ENCODE results near the gene NAT9.

Gene NAT9

GRCh38 chr17:74778960-74779359, 2.8 kb upstream of the NAT9 start:
- DNase-seq: no peak

DNA sequence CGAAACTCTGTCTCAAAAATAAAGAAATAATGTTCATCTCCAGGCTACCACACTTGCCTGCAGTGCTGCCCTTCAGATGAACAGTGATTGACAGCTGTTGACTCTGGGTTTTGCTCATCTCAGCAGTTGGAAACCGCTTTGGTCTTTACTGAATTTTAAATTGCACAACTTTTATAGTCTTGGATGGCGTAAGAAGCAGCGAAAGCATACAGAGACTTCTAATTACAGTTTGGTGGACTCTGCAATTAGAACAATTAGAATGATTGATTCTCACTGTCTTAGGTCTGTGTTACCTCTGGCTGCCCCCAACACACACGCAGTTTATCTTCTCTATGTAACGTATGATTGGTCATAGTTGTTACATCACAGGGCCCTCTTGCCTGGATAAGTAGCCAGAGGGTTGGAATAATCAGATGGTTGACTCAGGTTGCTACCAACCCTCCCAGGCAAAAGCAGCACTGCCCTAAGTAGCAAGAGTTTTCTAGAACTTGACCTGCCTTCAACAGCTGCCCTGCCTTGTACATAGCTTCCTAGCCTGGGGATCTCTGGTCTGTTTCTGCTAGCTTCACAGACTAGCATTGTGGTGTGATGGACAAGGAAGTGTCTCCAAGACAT, 1.9 kb upstream of the NAT9 start:
- DNase-seq: no peak

GRCh38 chr17:74776990-74777389, 845 bp upstream of the NAT9 start:
- DNase-seq: no peak

DNA sequence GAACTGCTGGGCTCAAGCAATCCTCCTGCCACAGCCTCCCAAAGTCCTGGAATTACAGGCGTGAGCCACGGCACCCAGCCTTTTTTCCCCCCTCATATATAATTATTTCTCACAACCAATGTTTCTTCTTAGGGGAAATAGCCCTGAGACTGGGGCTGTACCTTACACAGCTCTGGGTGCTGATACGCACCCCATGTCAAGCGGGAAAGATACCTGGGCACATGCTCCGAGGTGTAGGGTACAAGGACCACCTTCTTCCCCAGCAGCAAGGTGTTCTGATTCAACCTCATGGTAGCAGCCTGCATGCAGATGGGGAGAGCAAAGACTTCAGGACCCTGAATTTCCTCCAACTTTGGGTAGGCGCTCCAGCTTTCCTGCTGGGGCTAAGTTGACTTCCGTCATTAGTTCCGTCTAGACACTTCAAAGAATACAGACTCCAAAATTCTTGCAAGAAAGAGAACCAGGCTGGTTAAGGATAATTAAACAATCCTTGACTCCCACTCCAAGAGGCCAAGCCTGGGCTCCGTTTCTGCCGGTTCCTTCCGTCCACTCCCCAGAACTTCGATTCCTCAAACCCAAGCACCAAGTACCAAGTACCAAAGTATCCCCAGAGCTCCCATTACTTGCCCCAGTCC, 619 bp downstream of the NAT9 start:
- no peak for DNase-seq

DNA sequence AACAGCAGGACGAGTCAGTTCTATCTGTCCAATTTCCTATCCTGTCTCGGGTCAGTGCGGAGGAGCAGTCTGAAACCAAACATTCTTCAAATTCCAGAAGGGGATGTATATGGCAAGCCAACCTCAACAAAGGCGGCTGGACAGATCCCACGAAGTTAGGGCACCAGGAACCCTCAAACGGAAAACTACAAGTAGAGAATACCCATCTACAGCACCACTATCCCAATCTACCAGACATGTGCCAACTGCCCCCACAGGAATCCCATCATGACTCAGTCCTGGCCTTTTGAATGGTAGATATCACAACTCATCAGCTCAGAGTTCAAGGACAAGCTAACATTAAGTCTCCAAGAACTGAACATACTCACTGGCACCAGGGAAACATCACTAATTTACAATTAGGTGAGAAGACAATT, 2.3 kb downstream of the NAT9 start:
- no peak for DNase-seq

DNA sequence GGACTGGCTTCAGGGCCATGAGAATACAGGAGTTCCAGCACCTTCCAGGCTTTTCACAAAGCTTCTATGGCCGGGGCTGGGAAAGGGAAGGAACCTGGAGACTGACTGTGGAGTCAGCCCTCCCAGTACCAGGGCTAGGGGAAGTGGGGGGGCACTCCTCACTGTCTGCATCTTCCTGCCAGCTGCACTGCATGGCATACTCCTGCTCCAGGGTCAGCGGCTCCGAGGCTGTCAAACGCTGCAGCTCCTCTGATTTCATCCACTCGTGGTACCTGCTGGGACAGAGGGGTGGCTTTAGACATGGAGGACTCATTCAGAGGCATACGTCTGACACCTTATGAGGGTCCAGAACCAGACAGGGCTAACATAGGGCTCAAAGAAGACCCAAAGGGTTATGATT, 2.7 kb downstream of the NAT9 start:
- DNase-seq: no peak

GRCh38 chr17:74772053-74772452, 4.1 kb downstream of the NAT9 start:
- DNase-seq: no peak

- DNase-seq: no peak
Observed at GRCh38 chr17:74771319-74771914, 4.7 kb downstream of the NAT9 start.

DNA sequence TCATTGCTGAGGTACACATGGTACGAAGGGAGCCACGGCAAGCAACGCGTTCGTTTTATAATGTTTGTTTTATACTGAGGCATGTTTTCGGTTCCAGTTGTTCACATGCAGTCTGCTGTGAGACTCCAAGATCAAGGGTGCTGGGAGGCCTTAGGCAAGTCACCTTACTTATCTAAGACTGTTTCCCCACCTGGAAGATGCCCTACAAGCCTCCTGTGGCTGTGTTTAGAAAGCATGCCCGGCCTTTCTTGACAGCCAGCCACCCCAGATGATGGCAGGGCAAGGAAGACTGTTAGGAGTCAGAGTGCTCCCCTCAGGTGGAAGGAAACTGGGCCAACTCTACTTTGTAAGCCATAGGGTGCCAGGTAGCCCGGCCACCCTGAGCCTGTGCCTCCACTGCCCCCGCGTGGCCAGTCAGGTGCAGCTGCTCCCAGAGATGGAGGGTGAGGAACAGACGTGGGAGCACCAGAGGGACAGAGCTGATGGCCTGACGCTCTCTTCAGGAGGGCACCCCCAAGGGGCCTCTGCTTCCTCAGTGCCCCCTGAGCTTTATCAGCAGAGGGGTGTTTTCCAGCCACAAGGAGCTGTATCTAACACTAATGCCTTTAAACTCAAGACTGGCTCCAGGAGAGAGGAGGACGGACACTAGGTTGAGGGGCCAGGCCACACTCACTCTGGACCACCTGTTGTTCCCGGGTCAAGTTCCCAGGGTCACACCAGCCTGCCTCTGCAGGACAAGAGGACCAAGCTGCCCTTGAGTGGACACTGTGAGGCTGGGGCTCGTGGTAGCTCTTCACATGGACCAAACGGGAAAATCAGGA, 5.4 kb downstream of the NAT9 start:
- DNase-seq: peak; percentile 74

- DNase-seq: no peak
Observed at GRCh38 chr17:74769856-74770497, 6.2 kb downstream of the NAT9 start.

- no peak for DNase-seq
Observed at GRCh38 chr17:74769266-74769855, 6.8 kb downstream of the NAT9 start.

- no peak for DNase-seq
Observed at GRCh38 chr17:74768763-74769114, 7.4 kb downstream of the NAT9 start.

GRCh38 chr17:74768069-74768762, 7.9 kb downstream of the NAT9 start:
- no peak for DNase-seq

DNA sequence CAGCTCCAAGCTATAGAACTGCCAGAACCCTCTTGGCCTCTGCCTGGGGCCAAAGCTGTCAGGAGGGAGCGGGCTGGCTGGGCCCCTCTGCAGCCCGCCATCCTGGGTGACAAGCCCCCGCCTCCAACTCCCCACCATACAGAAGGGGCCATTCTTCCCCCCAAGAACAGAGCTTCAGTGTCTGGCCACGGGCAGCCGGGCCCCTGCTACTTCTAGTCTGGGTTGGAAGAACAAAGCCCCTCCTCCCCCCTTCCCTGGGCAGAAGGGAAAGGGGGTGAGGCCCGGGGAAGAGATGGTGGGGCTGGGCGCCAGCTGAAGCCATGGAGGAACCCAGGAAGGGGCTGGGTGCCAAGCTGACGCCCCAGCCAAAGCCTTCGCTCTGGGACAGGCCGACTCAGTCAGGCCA, 9.0 kb downstream of the NAT9 start:
- no peak for DNase-seq

DNA sequence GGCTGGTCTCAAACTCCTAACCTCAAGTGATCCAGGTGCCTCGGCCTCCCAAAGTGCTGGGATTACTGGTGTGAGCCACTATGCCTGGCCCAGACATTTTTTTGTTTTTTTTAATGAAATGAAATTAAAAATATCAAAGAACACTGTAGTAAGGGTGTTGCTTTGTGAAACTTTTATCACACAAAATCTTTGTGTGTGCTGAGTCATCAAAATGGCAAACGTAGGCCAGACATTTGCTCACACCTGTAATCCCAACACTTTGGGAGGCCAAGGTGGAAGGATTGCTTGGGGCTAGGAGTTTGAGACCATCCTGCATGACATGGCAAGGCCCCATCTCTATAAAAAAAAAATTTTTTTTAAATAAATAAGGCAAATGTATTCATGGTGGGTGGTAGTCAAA, 9.7 kb downstream of the NAT9 start:
- no peak for DNase-seq

DNA sequence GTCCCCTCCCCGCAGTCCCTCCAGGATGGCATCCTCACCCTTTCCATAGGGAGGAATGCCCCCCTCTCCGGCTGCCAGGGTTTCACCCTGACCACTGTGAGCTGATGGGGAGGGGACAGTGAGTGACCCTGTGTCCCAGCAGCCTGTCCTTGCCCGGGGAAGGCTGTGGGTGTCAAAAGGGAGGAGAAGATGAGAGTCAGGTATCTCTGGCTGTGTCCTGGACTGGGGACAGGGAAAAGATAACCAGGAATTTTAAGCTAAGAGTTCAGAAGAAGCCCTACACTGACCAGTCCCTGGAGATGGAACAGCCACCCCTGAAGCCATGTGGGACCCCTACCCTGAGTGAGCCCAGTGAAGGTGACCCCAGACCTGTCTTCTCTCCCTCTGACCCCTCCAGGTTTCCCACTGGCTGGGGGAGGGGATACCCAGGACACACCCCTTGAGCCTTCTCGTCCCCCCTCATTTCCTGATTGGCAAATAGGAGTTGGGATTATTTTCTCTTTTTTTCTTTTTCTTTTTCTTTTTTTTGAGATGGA, 11.3 kb downstream of the NAT9 start:
- DNase-seq: no peak

DNA sequence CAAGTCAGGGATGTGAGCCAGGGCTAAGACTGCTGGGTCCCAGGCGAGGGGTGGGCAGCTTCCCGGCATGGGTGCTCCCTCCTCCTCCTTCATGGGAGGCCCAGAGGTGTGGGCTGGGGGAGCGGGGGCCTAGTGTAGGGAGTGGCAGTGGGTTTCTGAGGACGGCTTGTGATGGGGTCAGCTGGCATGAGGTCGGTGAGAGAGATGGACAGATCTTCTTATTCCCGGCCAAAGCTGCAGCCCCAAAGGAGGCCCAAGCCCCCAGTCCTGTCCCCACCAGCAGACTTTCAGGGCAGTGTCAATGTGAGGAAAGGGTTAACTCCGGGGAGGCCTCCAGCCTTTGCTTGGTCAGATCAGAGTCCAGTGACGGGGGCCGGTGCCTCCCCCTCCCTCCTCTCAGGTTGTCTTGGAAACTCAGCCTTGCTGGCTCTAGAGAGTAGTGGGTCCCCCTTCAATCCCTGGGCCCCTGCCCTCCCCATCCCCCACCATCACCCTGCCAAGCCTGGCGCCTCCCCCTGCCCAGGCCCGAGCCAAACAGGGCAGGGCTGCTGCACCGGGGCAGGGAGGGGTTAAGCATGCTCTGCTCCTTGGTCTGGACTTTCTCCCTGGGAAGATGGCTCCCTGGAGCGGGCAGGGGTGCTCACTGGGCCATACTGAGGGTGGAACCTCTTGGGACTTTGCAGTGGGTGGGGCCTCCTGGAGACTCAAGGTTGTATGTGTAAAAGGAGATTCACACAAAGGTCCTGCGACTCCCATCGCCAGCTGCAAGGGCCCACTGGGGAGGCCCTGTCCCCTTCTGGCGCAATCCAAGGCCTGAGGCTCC, 12.4 kb downstream of the NAT9 start:
- no peak for DNase-seq

DNA sequence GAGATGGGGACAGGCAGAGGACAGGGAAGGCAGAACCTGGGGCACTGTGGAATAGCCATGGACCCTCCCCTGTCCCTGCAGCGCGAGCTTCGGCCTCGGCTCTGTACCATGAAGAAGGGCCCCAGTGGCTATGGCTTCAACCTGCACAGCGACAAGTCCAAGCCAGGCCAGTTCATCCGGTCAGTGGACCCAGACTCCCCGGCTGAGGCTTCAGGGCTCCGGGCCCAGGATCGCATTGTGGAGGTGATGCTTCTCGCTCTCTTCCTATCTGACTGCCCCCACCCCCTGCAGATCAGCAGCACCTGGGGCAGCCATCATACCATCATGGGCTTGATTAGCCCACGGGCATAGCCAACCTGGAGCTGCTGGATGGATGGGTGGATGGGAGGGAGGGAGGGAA, 14.2 kb downstream of the NAT9 start:
- no peak for DNase-seq

DNA sequence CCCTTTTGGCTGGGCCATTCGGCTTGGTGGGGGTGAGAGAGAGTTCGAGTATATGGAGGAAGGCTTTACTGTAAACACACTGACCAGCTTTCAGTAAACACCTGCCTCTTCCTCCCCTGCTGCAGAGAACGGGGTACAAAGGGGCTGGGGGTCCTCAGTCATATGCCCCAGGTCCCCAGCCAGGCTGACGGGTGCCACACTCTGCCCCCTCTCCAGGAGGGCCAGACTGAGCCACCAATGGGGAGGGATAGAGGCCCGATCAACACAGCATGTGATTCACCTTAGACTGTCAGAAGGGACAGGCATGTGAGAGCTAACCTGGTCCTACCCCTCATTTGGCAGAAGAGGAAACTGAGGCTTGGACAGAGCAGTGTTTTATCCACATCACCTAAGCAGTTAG, 14.7 kb downstream of the NAT9 start:
- DNase-seq: no peak

DNA sequence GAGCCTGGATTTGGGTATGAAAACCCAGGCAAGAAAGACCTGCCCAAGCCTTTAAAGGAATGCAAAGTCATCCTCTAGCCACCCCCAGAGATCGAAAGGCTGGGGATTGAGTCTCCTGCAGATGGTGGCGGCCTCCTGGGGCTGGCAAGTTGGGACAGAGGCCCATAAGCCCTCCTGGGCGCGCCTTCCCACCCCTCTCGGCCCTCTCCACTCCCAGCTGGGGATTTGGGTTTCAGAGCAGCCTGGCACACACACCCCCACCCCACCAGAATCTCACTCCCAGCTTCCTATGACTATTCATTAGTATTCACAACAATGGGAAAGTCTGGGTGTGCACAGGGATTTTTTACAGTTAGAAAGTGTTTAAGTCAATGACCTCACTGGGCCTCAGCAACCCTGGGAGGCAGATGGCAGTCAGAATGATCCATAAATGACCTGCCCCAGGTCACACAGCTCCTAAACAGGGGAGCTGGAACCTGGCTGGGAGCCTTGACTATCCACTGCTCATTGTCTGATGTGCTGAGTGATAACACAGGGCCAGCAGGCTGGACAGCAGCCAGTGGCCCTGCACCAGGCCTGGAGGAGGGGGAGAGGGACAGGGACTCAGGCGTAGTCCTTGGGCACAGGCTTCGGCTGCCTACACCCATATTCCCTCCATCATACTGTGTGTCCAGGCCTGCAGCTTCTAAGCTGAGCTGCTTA, 15.6 kb downstream of the NAT9 start:
- no peak for DNase-seq

- DNase-seq: no peak
Observed at GRCh38 chr17:74759941-74760340, 16.2 kb downstream of the NAT9 start.

All from CD4-positive, alpha-beta T cell treated with Interleukin-4 for 4 hours (primary cell).